PC-3 (cell line): ENCODE results near the gene RAB17.

Experiments used
- CTCF ChIP-seq: fragments of 300-600 bp; sonication (generic); conservative IDR thresholded peaks from 2 replicates; pipeline ENCODE4 v1.5.1; 2017; ENCODE audit warnings: antibody characterized with exemption, low read depth, mild to moderate bottlenecking, low read length
- EZH2 ChIP-seq: fragments of 300-600 bp; sonication (generic); IDR thresholded peaks from one replicate; pipeline ENCODE4 v1.6.1; 2017; ENCODE audit warnings: antibody characterized with exemption, mild to moderate bottlenecking, low read length; ENCODE audit not compliant: unreplicated experiment

DNA sequence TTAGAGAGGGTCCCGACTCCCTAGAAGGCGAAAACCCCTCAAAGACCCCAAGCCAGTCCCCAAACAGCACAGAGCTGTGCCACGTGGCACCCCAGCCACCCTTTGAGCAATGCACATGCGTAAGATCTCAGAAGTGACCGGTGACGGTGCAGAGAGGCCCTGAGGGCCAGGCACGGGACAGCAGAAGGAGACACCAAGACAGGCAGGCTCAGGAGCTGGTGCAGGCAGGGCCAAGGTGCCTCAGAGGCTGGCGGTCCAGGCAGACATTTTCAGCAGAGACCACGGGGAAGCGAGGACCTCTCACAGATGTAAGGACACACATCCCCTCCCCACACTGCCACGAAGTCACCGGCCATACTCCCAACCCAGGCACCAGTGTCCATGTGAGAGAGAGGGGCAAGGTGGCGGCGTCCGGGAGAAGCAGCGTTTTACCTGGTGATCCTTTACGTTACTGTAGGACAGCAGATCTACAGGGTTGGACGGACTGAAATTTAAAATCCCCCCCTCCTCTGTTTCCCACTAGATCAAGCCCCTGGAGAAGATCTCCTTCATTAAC is 2.0 kb upstream of the RAB17 start:
- no peak for TF ChIP-seq CTCF
- TF ChIP-seq EZH2, result no peak
